BLaER1 (cell line): ENCODE measurements around the gene STON2.

Experiments
- H3K27ac ChIP-seq: shearing (Covaris generic); formaldehyde crosslinking; 2 replicates; pipeline ENCODE4 v1.8.1; 2022
- H3K27me3 ChIP-seq: shearing (Covaris generic); formaldehyde crosslinking; 2 replicates; pipeline ENCODE4 v1.8.1; 2022
- H3K36me3 ChIP-seq: shearing (Covaris generic); formaldehyde crosslinking; 2 replicates; pipeline ENCODE4 v1.8.1; 2022
- H3K4me1 ChIP-seq: shearing (Covaris generic); formaldehyde crosslinking; 2 replicates; pipeline ENCODE4 v1.8.1; 2022
- H3K4me2 ChIP-seq: shearing (Covaris generic); formaldehyde crosslinking; 2 replicates; pipeline ENCODE4 v1.8.1; 2022
- H3K4me3 ChIP-seq: shearing (Covaris generic); formaldehyde crosslinking; 2 replicates; pipeline ENCODE4 v1.8.1; 2022
- H3K9ac ChIP-seq: shearing (Covaris generic); formaldehyde crosslinking; 2 replicates; pipeline ENCODE4 v1.8.1; 2022
- H3K9me3 ChIP-seq: shearing (Covaris generic); formaldehyde crosslinking; 2 replicates; pipeline ENCODE4 v1.8.1; 2022
- H4K20me1 ChIP-seq: shearing (Covaris generic); formaldehyde crosslinking; 2 replicates; pipeline ENCODE4 v1.8.1; 2022
- Cebpa-rat ChIP-seq: shearing (Covaris generic); IDR thresholded peaks from 2 replicates; pipeline ENCODE4 v1.8.1; 2022

Gene STON2, protein sequence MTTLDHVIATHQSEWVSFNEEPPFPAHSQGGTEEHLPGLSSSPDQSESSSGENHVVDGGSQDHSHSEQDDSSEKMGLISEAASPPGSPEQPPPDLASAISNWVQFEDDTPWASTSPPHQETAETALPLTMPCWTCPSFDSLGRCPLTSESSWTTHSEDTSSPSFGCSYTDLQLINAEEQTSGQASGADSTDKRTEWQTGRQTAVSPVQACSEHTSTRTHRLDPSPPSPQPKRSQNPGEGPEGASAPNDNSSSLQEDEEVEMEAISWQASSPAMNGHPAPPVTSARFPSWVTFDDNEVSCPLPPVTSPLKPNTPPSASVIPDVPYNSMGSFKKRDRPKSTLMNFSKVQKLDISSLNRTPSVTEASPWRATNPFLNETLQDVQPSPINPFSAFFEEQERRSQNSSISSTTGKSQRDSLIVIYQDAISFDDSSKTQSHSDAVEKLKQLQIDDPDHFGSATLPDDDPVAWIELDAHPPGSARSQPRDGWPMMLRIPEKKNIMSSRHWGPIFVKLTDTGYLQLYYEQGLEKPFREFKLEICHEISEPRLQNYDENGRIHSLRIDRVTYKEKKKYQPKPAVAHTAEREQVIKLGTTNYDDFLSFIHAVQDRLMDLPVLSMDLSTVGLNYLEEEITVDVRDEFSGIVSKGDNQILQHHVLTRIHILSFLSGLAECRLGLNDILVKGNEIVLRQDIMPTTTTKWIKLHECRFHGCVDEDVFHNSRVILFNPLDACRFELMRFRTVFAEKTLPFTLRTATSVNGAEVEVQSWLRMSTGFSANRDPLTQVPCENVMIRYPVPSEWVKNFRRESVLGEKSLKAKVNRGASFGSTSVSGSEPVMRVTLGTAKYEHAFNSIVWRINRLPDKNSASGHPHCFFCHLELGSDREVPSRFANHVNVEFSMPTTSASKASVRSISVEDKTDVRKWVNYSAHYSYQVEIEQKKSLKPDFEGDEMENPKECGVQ

DNA sequence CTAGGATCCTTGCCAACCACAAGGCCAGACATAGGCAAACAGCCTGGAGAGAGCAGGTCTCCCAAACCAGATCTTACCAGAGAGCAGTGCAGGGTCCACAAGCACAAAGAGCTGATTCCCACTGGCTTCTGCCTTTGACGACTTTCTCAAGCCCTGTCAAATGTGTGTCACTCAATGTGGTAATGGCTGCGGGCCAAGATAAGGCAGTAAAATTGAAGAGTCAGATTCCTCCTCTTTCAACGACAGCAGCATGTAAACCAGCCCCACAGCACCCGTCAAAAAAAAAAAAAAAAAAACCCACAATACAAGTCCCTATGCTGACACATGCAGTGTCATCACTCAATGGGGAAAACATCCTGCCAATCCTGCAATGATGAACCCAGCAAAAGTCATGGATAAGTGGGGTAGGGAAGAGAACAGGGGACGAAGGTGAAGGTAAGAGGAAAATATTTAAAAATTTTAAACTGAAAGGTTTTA lies at the start of gene STON2:
TSS of gene STON2 (minus strand) at position 123 of the 477 bp plus-strand sequence. CDS start 1,942 bp downstream, outside the sequence.
- no peak within 1 kb of the TSS for H3K4me3 ChIP-seq
- H3K9ac ChIP-seq: no peak within 1 kb of the TSS

DNA sequence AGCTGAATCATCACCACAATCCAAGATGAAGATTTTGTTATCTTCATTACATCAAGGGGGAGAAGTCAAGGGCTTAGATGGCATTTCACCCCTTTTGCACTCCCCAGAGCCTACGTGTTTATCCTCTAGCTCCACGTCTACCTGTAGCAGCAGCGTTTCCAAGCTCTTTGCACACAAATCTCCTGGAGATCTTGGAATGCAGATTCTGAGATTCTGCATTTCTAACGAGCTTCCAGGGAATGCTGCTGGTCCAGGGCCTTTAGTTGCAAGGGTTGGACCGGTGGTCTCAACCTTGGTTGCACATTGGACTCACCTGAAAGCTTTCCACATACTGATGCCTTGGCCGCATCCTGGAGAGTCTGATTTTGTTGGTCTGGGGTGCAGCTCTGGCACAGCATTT lies 49.5 kb upstream of the STON2 start:
- Histone ChIP-seq H3K27me3 (no peaks in the 10 kb centered on the region), H3K36me3 (no peaks in the 10 kb centered on the region), H3K27ac (no peak overlapping the region), H3K9ac (no peak overlapping the region), H3K9me3 (peaks cover 3% of the 10 kb centered on the region; the same call in 1 of the 2 replicates), H4K20me1 (no peaks in the 10 kb centered on the region), H3K4me2 (peak overlapping the region; percentile 82), H3K4me1 (peaks cover 40% of the 10 kb centered on the region), H3K4me3 (no peak overlapping the region)
- TF ChIP-seq Cebpa-rat: no peak

More for the DNA sequence above, at the start of gene STON2:
- Histone ChIP-seq H3K4me2 (no peak within 1 kb of the TSS), H3K27ac (no peak within 1 kb of the TSS), H3K9me3 (no peaks in the 10 kb centered on the region), H3K36me3 (no peaks in the 10 kb centered on the region), H3K4me1 (no peaks in the 10 kb centered on the region), H3K27me3 (no peaks in the 10 kb centered on the region), H4K20me1 (no peaks in the 10 kb centered on the region)
- no peak for TF ChIP-seq Cebpa-rat

DNA sequence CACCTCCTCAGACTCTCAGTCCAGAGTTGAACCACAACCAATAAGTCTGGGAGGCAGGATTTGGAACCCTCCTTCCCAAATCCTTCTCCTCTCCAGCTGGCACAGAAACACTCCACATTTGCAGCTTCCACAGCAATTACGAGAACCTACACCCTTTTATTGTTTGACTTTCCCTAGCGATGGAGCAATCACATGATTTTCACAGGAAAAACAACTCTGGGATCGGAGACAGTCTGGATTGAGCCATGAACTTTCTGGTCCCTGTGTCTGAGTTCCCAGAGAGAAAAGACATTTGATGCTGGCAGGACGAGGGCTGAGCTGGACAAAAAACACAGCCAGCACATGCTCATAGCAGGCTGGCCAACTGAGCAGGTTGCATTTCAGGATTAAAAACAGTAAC lies 49.0 kb upstream of the STON2 start:
- Histone ChIP-seq H3K27ac (no peak overlapping the region), H3K36me3 (no peaks in the 10 kb centered on the region), H3K4me3 (no peak overlapping the region), H3K9ac (no peak overlapping the region), H3K4me1 (peaks cover 38% of the 10 kb centered on the region), H3K4me2 (peak overlapping the region; percentile 82; the same call in 1 of the 2 replicates), H4K20me1 (no peaks in the 10 kb centered on the region), H3K27me3 (no peaks in the 10 kb centered on the region), H3K9me3 (peaks cover 3% of the 10 kb centered on the region; the same call in 1 of the 2 replicates)
- no peak for TF ChIP-seq Cebpa-rat

DNA sequence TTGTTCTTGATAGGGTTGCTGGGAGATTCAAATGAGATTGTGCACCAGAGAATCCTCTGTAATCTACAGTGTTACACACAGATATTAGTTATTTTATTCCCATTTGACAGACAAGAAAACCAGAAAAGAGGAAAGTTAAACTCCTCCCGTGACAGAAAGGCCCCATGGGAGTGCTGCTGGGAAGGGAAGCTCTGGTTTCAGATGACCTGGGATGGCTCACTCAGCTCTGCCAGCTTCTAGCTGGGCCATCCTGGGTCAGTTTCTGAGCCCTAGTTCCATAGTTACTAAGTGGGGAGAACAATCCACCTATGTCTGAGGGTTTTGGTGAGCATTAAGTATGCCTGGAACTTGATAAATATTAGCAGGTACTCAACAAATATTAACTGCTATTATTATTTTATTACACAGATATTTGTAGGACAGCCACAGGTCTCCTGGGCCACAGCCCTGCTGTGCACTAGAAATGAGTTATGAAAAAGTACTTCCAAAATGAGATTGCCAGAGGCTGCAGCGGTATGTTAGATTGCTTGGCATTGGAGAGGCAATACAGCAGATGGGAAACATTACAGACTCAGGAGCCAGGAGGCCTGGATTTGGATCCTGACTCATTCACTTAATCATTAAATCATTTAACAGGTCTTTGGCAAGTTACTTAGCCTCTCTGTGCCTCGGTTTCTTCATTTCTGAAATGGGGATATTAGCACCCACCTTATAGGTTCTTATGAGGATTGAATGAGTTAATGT lies 47.1 kb upstream of the STON2 start:
- Histone ChIP-seq H3K27me3 (no peaks in the 10 kb centered on the region), H3K4me2 (no peak overlapping the region), H3K4me3 (no peak overlapping the region), H3K27ac (no peak overlapping the region), H3K4me1 (peaks cover 26% of the 10 kb centered on the region), H3K36me3 (no peaks in the 10 kb centered on the region), H4K20me1 (no peaks in the 10 kb centered on the region), H3K9ac (no peak overlapping the region), H3K9me3 (peaks cover 14% of the 10 kb centered on the region)
- no peak for TF ChIP-seq Cebpa-rat

DNA sequence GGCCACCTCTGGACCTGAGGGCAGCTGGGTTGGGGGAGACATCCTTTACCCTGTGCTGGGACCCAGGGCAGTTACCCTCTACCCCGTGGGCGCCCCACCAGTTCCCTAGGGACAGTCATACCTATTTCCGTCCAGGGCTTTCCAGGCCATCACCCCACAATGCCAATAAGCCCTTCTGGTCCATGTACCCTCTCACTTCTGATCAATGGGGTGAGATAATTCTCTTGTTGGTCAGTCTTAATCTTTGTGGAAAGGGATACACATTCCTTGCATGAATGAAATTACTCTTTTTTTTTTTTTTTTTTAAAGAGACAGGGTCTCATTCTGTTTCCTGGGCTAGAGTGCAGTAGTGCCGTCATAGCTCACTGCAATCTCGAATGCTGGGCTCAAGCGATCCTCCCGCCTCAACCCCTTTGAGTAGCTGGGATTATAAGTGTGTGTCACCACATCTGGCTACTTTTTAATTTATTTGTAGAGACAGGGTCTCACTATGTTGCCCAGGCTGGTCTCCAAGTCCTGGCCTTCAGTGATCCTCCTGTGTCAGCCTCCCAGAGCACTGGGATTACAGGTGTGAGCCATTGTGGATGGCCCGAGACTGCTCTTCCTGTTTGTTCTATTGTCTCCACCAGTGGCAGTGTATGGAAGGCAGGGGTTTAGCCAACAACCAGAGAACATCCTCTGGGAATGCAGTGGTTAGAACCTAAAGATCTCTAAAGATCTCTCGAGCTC lies 46.3 kb upstream of the STON2 start:
- H3K27ac ChIP-seq: no peak overlapping the region
- no peaks in the 10 kb centered on the region for H4K20me1 ChIP-seq
- H3K4me1 ChIP-seq: peaks cover 19% of the 10 kb centered on the region
- H3K9me3 ChIP-seq: peaks cover 14% of the 10 kb centered on the region
- H3K27me3 ChIP-seq: no peaks in the 10 kb centered on the region
- TF ChIP-seq Cebpa-rat: no peak
- H3K36me3 ChIP-seq: no peaks in the 10 kb centered on the region
- H3K4me3 ChIP-seq: no peak overlapping the region
- H3K4me2 ChIP-seq: no peak overlapping the region
- no peak overlapping the region for H3K9ac ChIP-seq

DNA sequence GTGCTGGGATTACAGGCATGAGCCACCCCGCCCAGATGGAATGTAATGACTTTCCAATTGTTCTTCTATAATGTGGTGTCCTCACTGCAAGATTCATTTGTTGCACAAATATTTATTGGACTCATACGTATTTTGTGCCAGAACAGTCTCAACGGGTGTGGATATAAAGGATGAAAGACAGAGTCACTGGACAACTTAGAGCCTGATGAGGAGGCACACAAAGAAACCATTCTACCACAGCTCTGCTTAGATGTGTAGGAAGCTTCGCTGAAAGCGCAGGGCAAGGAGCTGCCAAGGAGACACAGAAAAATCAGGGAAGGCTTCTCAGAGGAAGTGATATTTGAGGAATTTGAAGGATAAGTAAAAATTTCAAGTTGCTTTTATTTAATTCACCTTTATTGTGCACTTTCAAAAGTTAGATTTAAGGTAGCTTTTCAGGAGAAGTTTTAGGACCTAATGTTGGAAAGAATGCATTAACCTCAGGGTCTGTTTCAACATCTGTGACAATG lies 41.6 kb upstream of the STON2 start:
- Histone ChIP-seq H3K4me1 (no peaks in the 10 kb centered on the region), H3K27ac (no peak overlapping the region), H3K4me2 (no peak overlapping the region), H3K27me3 (peaks cover 21% of the 10 kb centered on the region), H3K4me3 (no peak overlapping the region), H3K9ac (no peak overlapping the region), H4K20me1 (no peaks in the 10 kb centered on the region), H3K36me3 (no peaks in the 10 kb centered on the region), H3K9me3 (peaks cover 22% of the 10 kb centered on the region)
- TF ChIP-seq Cebpa-rat: no peak

DNA sequence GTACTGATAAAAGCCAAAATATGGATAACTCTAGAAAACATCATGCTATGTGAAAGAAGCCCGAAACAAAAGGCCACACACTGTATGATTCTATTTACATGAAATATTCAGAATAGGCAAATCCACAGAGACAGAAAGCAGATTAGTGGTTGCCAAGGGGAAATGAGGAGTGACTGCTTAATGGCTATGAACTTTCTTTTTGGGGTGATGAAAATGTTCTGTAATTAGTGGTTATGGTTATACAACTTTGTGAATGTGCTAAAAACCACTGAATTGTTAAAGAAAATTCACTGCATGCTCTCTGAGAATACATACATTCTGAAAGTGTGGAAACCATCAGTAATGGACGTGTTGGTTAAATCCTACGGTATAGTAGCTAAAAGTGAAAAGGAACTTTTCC lies 39.9 kb upstream of the STON2 start:
- no peak overlapping the region for H3K9ac ChIP-seq
- H3K27ac ChIP-seq: no peak overlapping the region
- H3K9me3 ChIP-seq: peaks cover 35% of the 10 kb centered on the region
- H3K4me2 ChIP-seq: no peak overlapping the region
- no peaks in the 10 kb centered on the region for H3K36me3 ChIP-seq
- H3K4me3 ChIP-seq: no peak overlapping the region
- no peaks in the 10 kb centered on the region for H4K20me1 ChIP-seq
- no peak for TF ChIP-seq Cebpa-rat
- H3K4me1 ChIP-seq: no peaks in the 10 kb centered on the region
- H3K27me3 ChIP-seq: peaks cover 38% of the 10 kb centered on the region

DNA sequence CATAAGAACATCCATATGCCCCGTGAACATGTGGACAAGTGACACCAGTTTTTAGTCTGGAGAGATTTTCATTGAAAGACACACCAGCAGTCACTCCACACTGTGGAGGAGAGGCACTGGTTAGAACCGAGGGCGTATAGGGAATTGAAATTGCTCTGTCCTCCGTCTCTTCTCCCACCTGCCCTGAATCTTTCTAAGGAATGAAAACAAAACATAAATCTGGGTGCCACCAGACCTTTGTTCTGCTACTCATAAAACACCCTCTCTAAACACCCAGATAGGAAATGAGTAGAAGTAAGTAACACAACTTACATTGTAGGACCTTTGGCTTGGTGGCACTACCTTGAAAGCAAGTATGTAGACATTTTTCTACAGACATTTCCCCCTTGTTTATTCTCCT lies 37.1 kb upstream of the STON2 start:
- Histone ChIP-seq H3K4me3 (no peak overlapping the region), H3K9me3 (peaks cover 25% of the 10 kb centered on the region), H4K20me1 (no peaks in the 10 kb centered on the region), H3K36me3 (no peaks in the 10 kb centered on the region), H3K27me3 (peaks cover 59% of the 10 kb centered on the region), H3K4me1 (no peaks in the 10 kb centered on the region), H3K27ac (no peak overlapping the region), H3K4me2 (no peak overlapping the region), H3K9ac (no peak overlapping the region)
- TF ChIP-seq Cebpa-rat: no peak
